Activated T-helper 1 cell treated with anti-CD3 and anti-CD28 coated beads, Interleukin-2, amount 50 U/mL, for 16 hours (primary cell): ENCODE measurements around the gene BMPR1B.
"Not testable (repeated sequence)": the region's sequence is repeated elsewhere in the genome, so short reads cannot be mapped to it uniquely, and the experiment has no call there.

Experiments used
- DNase-seq, 2 donors: peaks; one replicate each; pipeline ENCODE4 v3.0.0-alpha.2; 2020; ENCODE audit warnings: low read depth in 1 of 2, low spot score in 1 of 2

BMPR1B gene

GRCh38 chr4:95020521-95020920 lies 262.8 kb downstream of the BMPR1B start:
- no peak for DNase-seq

- no peak for DNase-seq
Observed at GRCh38 chr4:95021099-95021498, 263.3 kb downstream of the BMPR1B start.

GRCh38 chr4:95023110-95023509 lies 265.4 kb downstream of the BMPR1B start:
- DNase-seq: no peak

GRCh38 chr4:95027905-95028618 lies 270.3 kb downstream of the BMPR1B start:
- no peak for DNase-seq

GRCh38 chr4:95038791-95039190 lies 281.0 kb downstream of the BMPR1B start:
- no peak for DNase-seq

- DNase-seq: no peak
Observed at GRCh38 chr4:95044324-95044837, 286.6 kb downstream of the BMPR1B start.

GRCh38 chr4:95045429-95045828 lies 287.7 kb downstream of the BMPR1B start:
- no peak for DNase-seq

GRCh38 chr4:95048296-95048695 lies 290.5 kb downstream of the BMPR1B start:
- DNase-seq: no peak

GRCh38 chr4:95049551-95050233 lies 291.9 kb downstream of the BMPR1B start:
- no peak for DNase-seq

- DNase-seq: no peak
Observed at GRCh38 chr4:95050980-95051701, 293.4 kb downstream of the BMPR1B start.

- DNase-seq: no peak
Observed at GRCh38 chr4:95051702-95052020, 293.9 kb downstream of the BMPR1B start.

- no peak for DNase-seq
Observed at GRCh38 chr4:95058991-95059390, 301.2 kb downstream of the BMPR1B start.

GRCh38 chr4:95059663-95060062 lies 301.9 kb downstream of the BMPR1B start:
- no peak for DNase-seq

GRCh38 chr4:95061220-95061619 lies 303.5 kb downstream of the BMPR1B start:
- no peak for DNase-seq

- not testable (repeated sequence) for DNase-seq
Observed at GRCh38 chr4:95061801-95062200, 304.0 kb downstream of the BMPR1B start.

GRCh38 chr4:95066050-95066449 lies 308.3 kb downstream of the BMPR1B start:
- DNase-seq: no peak

- no peak for DNase-seq
Observed at GRCh38 chr4:95068401-95068800, 310.6 kb downstream of the BMPR1B start.

- no peak for DNase-seq
Observed at GRCh38 chr4:95068818-95069478, 311.2 kb downstream of the BMPR1B start.

GRCh38 chr4:95071851-95072250 lies 314.1 kb downstream of the BMPR1B start:
- no peak for DNase-seq

- DNase-seq: no peak
Observed at GRCh38 chr4:95073646-95074045, 315.9 kb downstream of the BMPR1B start.

- no peak for DNase-seq
Observed at GRCh38 chr4:95077864-95078263, 320.1 kb downstream of the BMPR1B start.

GRCh38 chr4:95080969-95081368 lies 323.2 kb downstream of the BMPR1B start:
- no peak for DNase-seq
